DND-41 (cell line): ENCODE data around the gene CD2AP.

Experiments
- EZH2 ChIP-seq: IDR thresholded peaks from 3 replicates; pipeline ENCODE4 v1.6.1; 2012; ENCODE audit warnings: borderline replicate concordance, low read depth, mild to moderate bottlenecking, moderate library complexity, low read length, inconsistent platforms; ENCODE audit not compliant: severe bottlenecking
- TF ChIP-seq, protein P1 (sequence below): IDR thresholded peaks from 2 replicates; pipeline ENCODE4 v1.5.1; 2012; ENCODE audit warnings: borderline replicate concordance, low read length, moderate library complexity, mild to moderate bottlenecking; ENCODE audit not compliant: poor library complexity, severe bottlenecking; ENCODE audit errors: extremely low read depth

DNA sequence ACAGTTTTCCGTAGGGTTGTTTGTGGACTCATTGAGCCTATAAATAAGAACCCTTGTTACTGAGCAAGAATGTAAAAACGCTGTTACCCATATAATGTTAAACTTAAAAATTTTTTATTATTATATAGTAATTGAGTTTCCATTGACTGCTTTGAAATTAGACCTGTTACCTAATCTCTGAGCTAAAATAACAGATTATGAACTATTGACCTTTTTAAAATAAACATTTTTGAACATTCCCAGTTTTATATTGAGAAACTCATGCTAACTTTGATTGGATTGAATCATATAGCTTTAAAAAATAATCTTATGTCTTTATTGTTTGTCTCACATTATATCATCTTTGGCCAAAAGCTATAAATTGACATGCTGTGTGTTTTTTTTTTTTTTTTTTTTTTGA is 95.5 kb downstream of the CD2AP start:
- TF ChIP-seq, protein P1, sequence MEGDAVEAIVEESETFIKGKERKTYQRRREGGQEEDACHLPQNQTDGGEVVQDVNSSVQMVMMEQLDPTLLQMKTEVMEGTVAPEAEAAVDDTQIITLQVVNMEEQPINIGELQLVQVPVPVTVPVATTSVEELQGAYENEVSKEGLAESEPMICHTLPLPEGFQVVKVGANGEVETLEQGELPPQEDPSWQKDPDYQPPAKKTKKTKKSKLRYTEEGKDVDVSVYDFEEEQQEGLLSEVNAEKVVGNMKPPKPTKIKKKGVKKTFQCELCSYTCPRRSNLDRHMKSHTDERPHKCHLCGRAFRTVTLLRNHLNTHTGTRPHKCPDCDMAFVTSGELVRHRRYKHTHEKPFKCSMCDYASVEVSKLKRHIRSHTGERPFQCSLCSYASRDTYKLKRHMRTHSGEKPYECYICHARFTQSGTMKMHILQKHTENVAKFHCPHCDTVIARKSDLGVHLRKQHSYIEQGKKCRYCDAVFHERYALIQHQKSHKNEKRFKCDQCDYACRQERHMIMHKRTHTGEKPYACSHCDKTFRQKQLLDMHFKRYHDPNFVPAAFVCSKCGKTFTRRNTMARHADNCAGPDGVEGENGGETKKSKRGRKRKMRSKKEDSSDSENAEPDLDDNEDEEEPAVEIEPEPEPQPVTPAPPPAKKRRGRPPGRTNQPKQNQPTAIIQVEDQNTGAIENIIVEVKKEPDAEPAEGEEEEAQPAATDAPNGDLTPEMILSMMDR, result no peak
- no peak for TF ChIP-seq EZH2
